HepG2 (cell line): Measurements from ENCODE around the gene SYTL2. TPM values are rescaled to one million over a fixed set of nuclear protein-coding genes. Genes with fewer than 3 reads are reported as not detected.

Experiments
- ARID5B ChIP-seq: IDR thresholded peaks from 2 replicates; pipeline ENCODE4 v1.4.0; 2020; ENCODE audit warnings: mild to moderate bottlenecking, missing genetic modification reagents
- ATF7 ChIP-seq, 2 experiments: fragments of 450-650 bp in 1 of 2; sonication (generic) in 1 of 2; formaldehyde crosslinking in 1 of 2; IDR thresholded peaks; 2 replicates each; pipeline versions ENCODE4 v1.4.0 to v1.6.1; 2016 to 2020; ENCODE audit warnings: antibody characterized with exemption in 1 of 2, mild to moderate bottlenecking in 1 of 2, missing genetic modification reagents in 1 of 2
- DR1 ChIP-seq: sonication (generic); formaldehyde crosslinking; IDR thresholded peaks from 2 replicates; pipeline ENCODE4 v1.8.0; 2021; ENCODE audit warnings: mild to moderate bottlenecking, missing genetic modification reagents, inconsistent platforms
- ESRRA ChIP-seq: sonication (generic); formaldehyde crosslinking; IDR thresholded peaks from 2 replicates; pipeline ENCODE4 v1.5.1; 2020; ENCODE audit warnings: mild to moderate bottlenecking, low read depth, missing genetic modification reagents
- FOXA1 ChIP-seq, 2 experiments: fragments of 450-650 bp in 1 of 2; sonication (generic) in 1 of 2; formaldehyde crosslinking in 1 of 2; IDR thresholded peaks; 2 replicates each; pipeline versions ENCODE4 v1.4.0 to v1.6.1; 2016 to 2020; ENCODE audit warnings: missing genetic modification reagents in 1 of 2
- FOXO1 ChIP-seq: sonication (generic); formaldehyde crosslinking; IDR thresholded peaks from 2 replicates; pipeline ENCODE4 v1.4.0; 2020; ENCODE audit warnings: missing genetic modification reagents
- HNF1A ChIP-seq, 2 experiments: sonication (generic) in 1 of 2; formaldehyde crosslinking in 1 of 2; IDR thresholded peaks; 2 replicates each; pipeline versions ENCODE4 v1.4.0 to v1.6.1; 2016 to 2020; ENCODE audit warnings: borderline replicate concordance in 1 of 2, low read depth in 1 of 2, mild to moderate bottlenecking in 1 of 2, missing genetic modification reagents in 1 of 2
- MTF2 ChIP-seq: sonication (generic); formaldehyde crosslinking; IDR thresholded peaks from 2 replicates; pipeline ENCODE4 v1.5.0; 2020; ENCODE audit warnings: missing genetic modification reagents, borderline replicate concordance
- SOX5 ChIP-seq: IDR thresholded peaks from 2 replicates; pipeline ENCODE4 v1.6.1; 2016; ENCODE audit warnings: borderline replicate concordance
- ZMYM4 ChIP-seq: sonication (generic); formaldehyde crosslinking; IDR thresholded peaks from 2 replicates; pipeline ENCODE4 v1.8.1; 2023; ENCODE audit warnings: mild to moderate bottlenecking, missing genetic modification reagents
- ZNF101 ChIP-seq: sonication (generic); formaldehyde crosslinking; IDR thresholded peaks from 2 replicates; pipeline ENCODE4 v1.4.0; 2020; ENCODE audit warnings: mild to moderate bottlenecking, low read depth, missing genetic modification reagents, borderline replicate concordance
- ZNF441 ChIP-seq: sonication (generic); formaldehyde crosslinking; IDR thresholded peaks from 2 replicates; pipeline ENCODE4 v1.7.0; 2021; ENCODE audit warnings: missing genetic modification reagents, borderline replicate concordance
- ZNF616 ChIP-seq: sonication (generic); formaldehyde crosslinking; IDR thresholded peaks from 2 replicates; pipeline ENCODE4 v1.5.0; 2020; ENCODE audit warnings: low read depth, mild to moderate bottlenecking, missing genetic modification reagents
- ZSCAN12 ChIP-seq: sonication (generic); formaldehyde crosslinking; IDR thresholded peaks from 2 replicates; pipeline ENCODE4 v1.9.0; 2021; ENCODE audit warnings: mild to moderate bottlenecking, missing genetic modification reagents
- ZSCAN9 ChIP-seq: IDR thresholded peaks from 2 replicates; pipeline ENCODE4 v1.6.1; 2016; ENCODE audit warnings: borderline replicate concordance
- polyA plus RNA-seq, 8 experiments: library from polyadenylated mRNA; depleted of rRNA in 3 of 8; stranded (reverse) in 7 of 8; unstranded in 1 of 8; fragments of >200 nt; fragmentation: Illumina TruSeq in 4 of 8; extraction: Trizol in 4 of 8; gene quantifications; 2 replicates each; pipeline versions ENCODE4 v1.2.1 to v1.2.3, GENCODE V29; 2011 to 2016; ENCODE audit warnings: low read depth in 4 of 8, missing spikeins in 1 of 8, mixed read lengths in 1 of 8; ENCODE audit not compliant: insufficient read depth in 1 of 8
- total RNA-seq, 5 experiments: library from RNA; depleted of rRNA; stranded (reverse); fragments of >200 nt; fragmentation: Illumina TruSeq; extraction: Trizol; gene quantifications; 2 replicates each; pipeline ENCODE4 v1.2.3, GENCODE V29; 2016; ENCODE audit warnings: low read depth in 1 of 5
- TF ChIP-seq, protein P1 (sequence below): sonication (generic); IDR thresholded peaks from 2 replicates; pipeline ENCODE4 v1.6.1; 2016; ENCODE audit warnings: low read depth, borderline replicate concordance

The SYTL2 gene
- total and polyA plus RNA-seq, 2 of the 13 experiments (the other 11 are each of a cell fraction or from before 2014, with no cell fraction given): 0.77 to 0.90 TPM

DNA sequence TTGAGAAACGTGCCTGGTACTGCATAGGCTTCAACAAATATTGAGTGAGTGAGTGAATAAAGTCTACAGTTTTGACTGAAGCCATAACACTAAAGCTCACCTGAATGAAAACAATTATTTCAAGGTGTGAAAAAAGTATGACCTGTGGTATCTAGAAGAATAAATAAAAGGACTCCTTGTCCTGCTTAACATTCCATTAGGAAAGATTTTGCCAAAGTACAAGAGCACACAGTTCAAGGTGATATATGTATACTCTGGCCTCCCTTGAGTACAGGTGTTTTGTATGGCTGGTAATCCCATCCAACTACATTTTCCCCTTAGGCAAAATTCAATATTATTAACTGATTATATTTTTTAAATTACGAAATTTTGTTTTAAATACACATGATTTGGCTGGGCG lies 144.3 kb downstream of the SYTL2 start (continued):
- TF ChIP-seq, protein P1, sequence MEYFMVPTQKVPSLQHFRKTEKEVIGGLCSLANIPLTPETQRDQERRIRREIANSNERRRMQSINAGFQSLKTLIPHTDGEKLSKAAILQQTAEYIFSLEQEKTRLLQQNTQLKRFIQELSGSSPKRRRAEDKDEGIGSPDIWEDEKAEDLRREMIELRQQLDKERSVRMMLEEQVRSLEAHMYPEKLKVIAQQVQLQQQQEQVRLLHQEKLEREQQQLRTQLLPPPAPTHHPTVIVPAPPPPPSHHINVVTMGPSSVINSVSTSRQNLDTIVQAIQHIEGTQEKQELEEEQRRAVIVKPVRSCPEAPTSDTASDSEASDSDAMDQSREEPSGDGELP: no peak
- TF ChIP-seq HNF1A (IDR thresholded peaks at IDR 0.05; ENCODE audit: low read depth) (no peak), HNF1A (CRISPR knock-in tag; IDR thresholded peaks at IDR 0.05; ENCODE audit: borderline replicate concordance) (no peak), FOXA1 (IDR thresholded peaks at IDR 0.05) (no peak), FOXA1 (CRISPR knock-in tag; IDR thresholded peaks at IDR 0.05) (no peak), ZNF101 (CRISPR knock-in tag) (no peak), ZNF616 (CRISPR knock-in tag) (no peak), MTF2 (CRISPR knock-in tag) (no peak), ZSCAN9 (CRISPR knock-in tag) (no peak), SOX5 (CRISPR knock-in tag) (peak; percentile 44; the same call in 1 of the 2 replicates), ESRRA (CRISPR knock-in tag) (0 out of 2 replicates have a peak, but pooled peaks have one; percentile 39), FOXO1 (CRISPR knock-in tag) (no peak), ZSCAN12 (no peak), ARID5B (CRISPR knock-in tag) (peak; percentile 40; the same call in 1 of the 2 replicates), ZNF441 (CRISPR knock-in tag) (no peak), ATF7 (IDR thresholded peaks at IDR 0.05) (no peak), ATF7 (CRISPR knock-in tag; IDR thresholded peaks at IDR 0.05) (no peak), DR1 (CRISPR knock-in tag) (no peak), ZMYM4 (no peak)
